ENCODE results near the gene DPM1. TPM values are rescaled to one million over a fixed set of nuclear protein-coding genes. Genes with fewer than 3 reads are reported as not detected.

The DPM1 gene
- total RNA-seq, 2 donors from 2014 or later, result 31.2 to 41.1 TPM

GRCh38 chr20:50943069-50943468 is 15.3 kb downstream of the DPM1 start:
- DNase-seq, result no peak
- intact Hi-C loops (cut with DNase I), result no loop called here
- ATAC-seq, result no peak

DNA sequence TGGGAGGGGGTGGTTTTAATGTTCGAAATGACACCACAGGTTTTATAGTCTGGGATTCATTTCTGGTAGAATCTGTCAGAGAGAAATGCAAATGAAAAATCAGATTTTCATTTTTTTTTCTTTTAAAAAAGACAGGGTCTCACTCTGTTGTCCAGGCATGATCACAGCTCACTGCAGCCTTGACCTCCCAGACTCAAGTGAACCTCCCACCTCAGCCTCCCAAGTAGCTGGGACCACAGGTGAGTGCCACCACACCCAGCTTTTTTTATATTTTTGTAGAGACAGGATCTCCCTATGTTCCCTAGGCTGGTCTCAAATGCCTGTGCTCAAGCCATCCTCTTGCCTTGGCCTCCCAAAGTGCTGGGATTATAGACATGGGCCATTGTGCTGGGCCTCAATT is 24.7 kb downstream of the DPM1 start:
- intact Hi-C loops (cut with DNase I), result no loop called here
- no peak for ATAC-seq
- DNase-seq, result no peak

- intact Hi-C loops (cut with DNase I), result no loop called here
- ATAC-seq (no peak), DNase-seq (no peak)
These were observed 25.5 kb downstream of the DPM1 start for GRCh38 chr20:50932691-50933280.

DNA sequence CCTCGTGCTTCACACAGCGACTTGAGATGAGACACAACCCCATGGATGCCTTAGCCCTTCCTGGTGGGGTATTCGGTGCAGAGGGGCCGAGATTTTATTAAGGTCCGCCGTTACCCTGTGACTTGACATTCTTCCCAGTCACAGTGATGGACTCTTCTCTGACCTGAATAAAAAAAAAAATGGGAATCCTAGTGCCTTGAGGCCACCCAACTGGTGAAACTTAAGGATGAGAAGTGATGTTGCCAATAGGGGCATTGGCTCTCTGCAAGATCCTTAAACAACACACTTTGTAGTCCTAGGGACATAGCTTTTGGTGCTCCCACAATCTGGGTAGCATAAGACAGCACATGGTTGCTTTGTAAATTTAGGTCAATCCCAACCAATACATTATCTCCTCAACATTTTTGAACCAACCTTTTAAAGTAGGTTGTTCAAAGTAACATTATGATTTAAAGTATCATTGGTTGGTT is 26.3 kb downstream of the DPM1 start:
- ATAC-seq (no peak), DNase-seq (no peak)
- intact Hi-C loops (cut with DNase I), result no loop called here

DNA sequence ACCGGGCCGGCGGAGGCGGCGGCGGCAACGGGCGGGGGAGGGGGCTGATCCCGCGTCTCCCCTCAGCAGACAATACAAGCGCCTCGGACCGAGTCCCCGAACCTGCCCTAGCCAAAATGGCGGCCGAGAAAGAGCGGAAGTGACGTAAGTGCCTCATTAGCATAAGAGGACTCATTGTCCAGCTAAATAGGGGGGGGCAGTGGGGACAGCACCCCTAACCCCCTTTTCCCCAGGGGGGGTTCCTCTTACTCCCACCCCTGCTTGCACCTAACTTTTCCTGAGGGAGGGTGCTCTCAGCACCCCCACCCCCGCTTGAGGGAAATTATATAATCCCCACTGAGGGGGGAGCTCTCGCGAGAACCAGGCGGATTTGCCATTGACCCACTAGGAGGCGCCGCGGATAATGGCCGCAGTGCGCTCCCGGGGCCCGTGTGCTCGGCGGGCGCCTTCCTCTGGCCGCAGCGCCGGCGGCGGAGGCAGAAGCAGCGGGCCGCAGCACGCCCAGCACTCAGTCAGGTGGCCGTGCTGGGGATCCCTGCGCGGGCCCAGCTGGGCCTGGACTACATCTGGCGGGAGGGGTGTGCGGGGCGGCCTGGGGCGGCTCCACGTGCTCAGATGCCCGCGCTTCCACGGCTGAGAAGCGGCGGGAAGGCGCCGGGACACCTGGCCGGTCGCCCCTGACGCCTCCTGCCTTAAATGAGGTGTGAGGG is 26.9 kb downstream of the DPM1 start, which contains the start of gene ADNP:
Gene ADNP, minus strand, starts transcription at position 132 of the 710 bp plus-strand sequence. CDS start 27,441 bp downstream, outside the sequence.
- intact Hi-C loops (cut with DNase I), result no loop called here
- ATAC-seq (peak; percentile 87 to 89), DNase-seq (peak; percentile 93)

- no peak for DNase-seq
- ATAC-seq, result peak; percentile 39 to 44
- intact Hi-C loops (cut with DNase I), result no loop called here
These were observed 27.4 kb downstream of the DPM1 start for GRCh38 chr20:50930976-50931305.

- ATAC-seq, result peak; percentile 2 to 3
- peak; percentile 27 for DNase-seq
- intact Hi-C loops (cut with DNase I), result no loop called here
These were observed 28.0 kb downstream of the DPM1 start for GRCh38 chr20:50930139-50930975.

DNA sequence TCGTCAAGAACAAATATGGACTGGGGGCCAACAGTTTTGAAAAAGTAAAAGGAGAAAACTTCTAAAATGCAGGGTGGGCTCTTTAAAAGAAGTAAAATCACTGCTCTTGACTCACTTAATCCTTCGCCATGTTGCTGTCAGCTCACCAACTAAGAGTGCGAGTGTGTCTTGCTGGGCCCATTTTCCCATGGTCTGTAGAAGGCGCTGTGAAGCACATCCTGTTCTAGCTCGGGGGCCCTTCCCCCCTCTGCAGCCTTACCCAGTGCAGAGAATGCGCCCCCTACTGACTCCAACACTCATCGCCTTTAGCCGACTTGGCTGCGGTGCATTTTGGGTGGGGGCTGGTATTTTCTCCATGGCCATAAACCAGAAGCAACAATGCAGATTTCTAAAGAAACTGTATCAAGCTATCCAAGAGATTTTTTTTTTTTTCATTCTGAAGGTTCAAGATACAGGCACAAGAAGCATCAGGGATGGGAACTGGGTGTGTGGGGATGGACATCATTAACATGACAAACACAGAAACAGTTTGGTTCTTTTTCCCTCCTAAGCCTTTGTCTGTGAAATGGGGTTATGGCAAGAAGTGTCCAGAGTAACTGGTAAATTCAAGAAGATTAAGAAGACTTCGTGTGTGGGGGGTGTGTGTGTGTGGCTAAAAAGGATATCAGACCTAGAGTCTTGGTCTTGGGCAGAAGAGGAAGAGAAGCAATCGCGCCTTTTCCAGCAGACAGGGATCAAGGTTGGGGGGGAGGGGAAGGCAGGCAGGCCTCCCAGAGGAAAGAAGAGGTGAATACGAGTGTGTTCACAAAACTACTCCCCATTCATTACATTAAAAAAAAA is 28.8 kb downstream of the DPM1 start:
- intact Hi-C loops (cut with DNase I), result loop anchor here (2.0 to 10.0 kb wide), 3 partner anchors 112 to 135 kb away; partner anchors contain the start of gene BCAS4 (in 1 of the 2)
- DNase-seq (peak; percentile 91), ATAC-seq (peak; percentile 62 to 73)

- no peak for ATAC-seq
- no peak for DNase-seq
- intact Hi-C loops (cut with DNase I), result loop anchor here (2.0 to 10.0 kb wide), 3 partner anchors 111 to 134 kb away; partner anchors contain the start of gene BCAS4 (in 1 of the 2)
These were observed 29.9 kb downstream of the DPM1 start for GRCh38 chr20:50928469-50928868.

DNA sequence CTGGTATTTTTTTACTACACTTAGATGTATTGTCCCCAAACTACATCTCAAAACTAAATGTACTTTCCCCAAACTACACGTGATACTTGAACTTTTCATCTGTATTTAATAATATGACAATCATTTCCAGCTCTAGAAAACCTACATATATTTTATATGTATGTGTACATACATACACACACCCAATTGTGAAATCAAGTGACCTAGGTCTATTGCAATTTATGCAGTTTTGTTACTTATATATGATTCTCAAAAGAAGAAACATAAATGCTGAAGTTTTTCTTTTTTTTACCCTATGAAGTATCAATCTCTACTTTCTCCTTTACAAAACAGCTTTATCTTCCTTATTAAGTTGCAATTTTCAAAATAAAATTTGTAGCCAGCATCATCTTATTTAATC is 31.8 kb downstream of the DPM1 start:
- no peak for DNase-seq
- no peak for ATAC-seq
- intact Hi-C loops (cut with DNase I), result loop anchor here (5.0 to 10.0 kb wide), 2 partner anchors 109 to 112 kb away; no protein-coding TSS in a partner anchor

- intact Hi-C loops (cut with DNase I), result loop anchor here in 1 of 2 donors (10.0 kb wide), 1 partner anchor 110 kb away; no protein-coding TSS in a partner anchor
- DNase-seq (no peak), ATAC-seq (no peak)
These were observed 33.9 kb downstream of the DPM1 start for GRCh38 chr20:50924261-50924920.

GRCh38 chr20:50921803-50922501 is 36.4 kb downstream of the DPM1 start:
- no peak for DNase-seq
- ATAC-seq, result no peak
- intact Hi-C loops (cut with DNase I), result loop anchor here in 1 of 2 donors (10.0 kb wide), 1 partner anchor 107 kb away; no protein-coding TSS in a partner anchor

DNA sequence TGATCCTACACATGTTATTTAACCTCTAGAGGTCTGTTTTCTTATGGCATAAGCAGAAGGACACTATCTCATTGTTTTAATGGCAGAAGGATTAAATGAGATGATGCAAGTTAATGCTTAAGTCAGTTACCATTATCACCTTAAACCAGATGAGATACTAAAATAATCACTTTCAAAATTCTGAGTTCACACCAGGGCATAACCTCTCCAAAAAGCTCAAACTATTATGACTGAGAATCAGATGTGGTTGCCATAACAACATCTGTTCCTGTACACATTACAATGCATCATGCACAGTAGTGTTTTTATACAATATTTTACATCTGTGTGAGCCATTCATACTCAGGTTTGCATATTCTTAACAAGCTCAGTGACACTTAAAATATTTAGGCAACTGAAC is 37.3 kb downstream of the DPM1 start:
- peak in 1 of 2 donors; percentile 40 for ATAC-seq
- intact Hi-C loops (cut with DNase I), result loop anchor here in 1 of 2 donors (10.0 kb wide), 1 partner anchor 106 kb away; no protein-coding TSS in a partner anchor

DNA sequence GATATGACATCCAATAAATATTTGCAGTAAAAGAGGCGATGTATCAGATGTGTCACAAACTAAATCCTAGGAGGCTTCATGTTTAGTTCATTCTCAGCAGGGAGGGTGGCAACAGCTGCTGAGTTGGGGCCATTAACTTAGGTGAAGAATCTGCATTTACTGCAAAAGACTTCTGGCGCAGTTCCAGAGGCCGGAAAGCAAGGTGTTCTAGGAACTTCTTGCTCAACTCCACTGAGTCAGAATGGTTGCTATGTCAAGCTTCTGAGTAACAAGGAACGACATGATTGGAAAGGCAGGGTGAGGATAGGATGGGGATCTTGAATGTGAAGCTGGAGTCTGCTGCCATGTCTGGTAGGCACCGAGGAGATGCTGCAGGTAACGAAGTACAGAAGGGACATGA is 38.8 kb downstream of the DPM1 start:
- ATAC-seq (peak in 1 of 2 donors; percentile 56), DNase-seq (peak; percentile 57)
- intact Hi-C loops (cut with DNase I), result loop anchor here in 1 of 2 donors (10.0 kb wide), 1 partner anchor 125 kb away; the partner anchor contains the start of gene BCAS4

More for the DNA sequence above, 37.3 kb downstream of the DPM1 start:
- DNase-seq, result no peak

DNA sequence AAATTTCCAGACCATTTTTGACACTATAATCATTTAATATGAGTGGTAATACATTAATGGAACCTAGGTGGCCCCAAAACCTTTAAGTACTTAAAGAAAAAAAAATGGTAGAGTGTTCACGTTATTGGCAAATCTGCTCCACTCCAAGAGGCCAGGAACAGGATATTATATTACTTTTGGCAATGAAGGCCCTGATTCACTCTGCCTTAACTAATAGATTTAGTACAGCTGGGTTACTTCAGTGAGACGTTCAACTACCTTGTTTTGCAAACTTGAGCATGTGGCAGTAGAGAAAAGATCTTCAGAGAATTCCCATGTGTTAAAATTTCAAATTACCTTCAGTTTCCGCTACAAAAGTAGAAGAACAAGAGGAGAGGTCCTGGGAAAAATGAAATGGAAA is 39.9 kb downstream of the DPM1 start:
- no peak for ATAC-seq
- DNase-seq, result no peak
- intact Hi-C loops (cut with DNase I), result loop anchor here in 1 of 2 donors (10.0 kb wide), 1 partner anchor 124 kb away; the partner anchor contains the start of gene BCAS4

- intact Hi-C loops (cut with DNase I), result loop anchor here in 1 of 2 donors (10.0 kb wide), 1 partner anchor 122 kb away; the partner anchor contains the start of gene BCAS4
- ATAC-seq (no peak), DNase-seq (no peak)
These were observed 41.4 kb downstream of the DPM1 start for GRCh38 chr20:50916934-50917333.

GRCh38 chr20:50916257-50916656 is 42.1 kb downstream of the DPM1 start:
- DNase-seq (no peak), ATAC-seq (peak; percentile 19 to 45)
- intact Hi-C loops (cut with DNase I), result loop anchor here in 1 of 2 donors (10.0 kb wide), 1 partner anchor 121 kb away; the partner anchor contains the start of gene BCAS4

All from left cardiac atrium (tissue), 4 donors.